ENCODE data around the gene CIAO1.

The CIAO1 gene

GRCh38 chr2:96236882-96237281, 29.1 kb upstream of the CIAO1 start:
- DNase-seq (ENCODE audit: extremely low read depth, low read depth): no peak
- TF ChIP-seq CTCF (IDR thresholded peaks at IDR 0.05; ENCODE audit: low read depth, low read length): no peak

GRCh38 chr2:96238266-96238665, 27.8 kb upstream of the CIAO1 start:
- no peak for TF ChIP-seq CTCF (IDR thresholded peaks at IDR 0.05; ENCODE audit: low read depth, low read length)
- no peak for DNase-seq (ENCODE audit: extremely low read depth, low read depth)

GRCh38 chr2:96239091-96239490, 26.9 kb upstream of the CIAO1 start:
- no peak for DNase-seq (ENCODE audit: extremely low read depth, low read depth)
- no peak for TF ChIP-seq CTCF (IDR thresholded peaks at IDR 0.05; ENCODE audit: low read depth, low read length)

GRCh38 chr2:96239745-96240264, 26.2 kb upstream of the CIAO1 start:
- TF ChIP-seq CTCF (IDR thresholded peaks at IDR 0.05; ENCODE audit: low read depth, low read length): no peak
- DNase-seq (ENCODE audit: extremely low read depth, low read depth): no peak

- no peak for DNase-seq (ENCODE audit: extremely low read depth, low read depth)
- no peak for TF ChIP-seq CTCF (IDR thresholded peaks at IDR 0.05; ENCODE audit: low read depth, low read length)
Observed at GRCh38 chr2:96240341-96241038, 25.5 kb upstream of the CIAO1 start.

- TF ChIP-seq CTCF (IDR thresholded peaks at IDR 0.05; ENCODE audit: low read depth, low read length): no peak
- no peak for DNase-seq (ENCODE audit: extremely low read depth, low read depth)
Observed at GRCh38 chr2:96241227-96241626, 24.8 kb upstream of the CIAO1 start.

DNA sequence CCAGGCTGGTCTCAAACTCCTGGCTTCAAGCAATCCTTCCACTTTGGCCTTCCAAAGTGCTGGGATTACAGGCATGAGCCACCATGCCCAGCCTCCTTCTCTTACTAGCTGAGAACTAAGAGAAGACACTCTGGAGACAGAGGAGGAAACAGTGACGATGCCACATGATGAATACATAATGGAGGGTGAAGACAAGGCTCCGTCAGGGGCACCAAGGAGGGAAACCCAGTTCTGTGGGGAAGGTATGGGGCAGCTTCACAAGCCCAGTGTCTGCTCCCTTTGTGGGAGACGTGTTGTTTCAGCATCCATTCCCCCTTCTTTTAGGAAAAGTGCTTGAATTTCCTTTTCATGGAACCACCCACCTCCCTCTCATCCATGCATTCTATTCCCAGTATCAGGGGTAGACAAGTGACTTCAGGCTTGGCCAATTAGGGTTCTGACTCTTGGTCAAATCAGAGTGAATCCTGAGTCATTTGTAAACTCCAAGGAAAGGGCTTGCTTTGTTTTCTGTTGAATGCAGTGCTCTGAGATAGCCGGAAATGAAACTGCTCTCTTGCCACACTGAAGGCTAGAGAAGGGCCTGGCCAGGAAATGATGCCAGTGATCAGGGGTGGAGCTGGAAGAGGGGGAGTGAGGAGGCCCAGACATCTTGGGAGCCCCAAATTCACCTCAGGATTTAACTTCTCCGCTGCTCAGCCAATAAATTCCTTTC, 24.0 kb upstream of the CIAO1 start:
- TF ChIP-seq CTCF (IDR thresholded peaks at IDR 0.05; ENCODE audit: low read depth, low read length): no peak
- DNase-seq (ENCODE audit: extremely low read depth, low read depth): no peak

All from AG09319 (cell line).